OCI-LY1 (cell line): ENCODE results near the gene FFAR2.

ENCODE experiments used
- CTCF ChIP-seq: fragments of 200-600 bp; sonication (generic), shearing (Covaris generic); IDR thresholded peaks from 2 replicates; pipeline ENCODE4 v1.5.1; 2017; ENCODE audit warnings: mild to moderate bottlenecking, antibody characterized with exemption, low read length, moderate library complexity, mixed read lengths
- EZH2 ChIP-seq: fragments of 200-600 bp; sonication (generic), shearing (Covaris generic); IDR thresholded peaks from 2 replicates; pipeline ENCODE4 v1.8.0; 2017; ENCODE audit warnings: borderline replicate concordance, mixed run types, mild to moderate bottlenecking, antibody characterized with exemption, low read length, moderate library complexity, mixed read lengths

- no peak for TF ChIP-seq CTCF
- TF ChIP-seq EZH2: no peak
These were observed 44.8 kb upstream of the FFAR2 start for GRCh38 chr19:35403116-35403760.
